PC-9 (cell line): ENCODE data around the gene ELOVL1. TPM values are rescaled to one million over a fixed set of nuclear protein-coding genes. Genes with fewer than 3 reads are reported as not detected.
A peak's percentile ranks its signal among the peaks of the same experiment; 100 is the strongest.

ENCODE experiments used
- BruUV-seq: library from RNA; stranded (reverse); fragments of 400-500 nt; replicated peaks from 2 replicates; lab custom pipeline; 2021; lab: Mats Ljungman, UMichigan
- CTCF ChIA-PET: fragments of 300-600 bp; sonication (Branson Sonifier 250); formaldehyde crosslinking; loops from one replicate; lab custom pipeline; 2022; ENCODE audit warnings: antibody characterized with exemption; lab: Charles Lee
- POLR2A ChIA-PET: fragments of 300-600 bp; sonication (Branson Sonifier 250); formaldehyde crosslinking; loops from one replicate; lab custom pipeline; 2022; ENCODE audit warnings: antibody characterized with exemption; ENCODE audit not compliant: unreplicated experiment; lab: Charles Lee
- DNase-seq, 2 experiments: peaks; one replicate each; pipeline versions ENCODE4 v3.0.0 to v3.0.0-alpha.2; 2015 to 2022; ENCODE audit warnings: mixed read lengths in 1 of 2
- H2AFZ ChIP-seq: fragments of 200-600 bp; sonication (generic); 2 replicates; pipeline ENCODE4 v1.8.1; 2017; ENCODE audit warnings: antibody characterized with exemption
- H3F3A ChIP-seq: fragments of 200-600 bp; sonication (generic); 2 replicates; pipeline ENCODE4 v1.8.1; 2017; ENCODE audit warnings: antibody characterized with exemption, mild to moderate bottlenecking, low read depth; ENCODE audit not compliant: insufficient read depth
- H3K27ac ChIP-seq: fragments of 200-600 bp; sonication (generic); 2 replicates; pipeline ENCODE4 v1.6.1; 2016; ENCODE audit warnings: mixed run types
- H3K27me3 ChIP-seq: fragments of 200-600 bp; sonication (generic); 2 replicates; pipeline ENCODE4 v1.6.1; 2016; ENCODE audit warnings: low read depth, mixed run types; ENCODE audit not compliant: insufficient read depth
- H3K36me3 ChIP-seq: fragments of 200-600 bp; sonication (generic); 2 replicates; pipeline ENCODE4 v1.6.1; 2016; ENCODE audit warnings: low read depth, mixed run types
- H3K4me1 ChIP-seq: fragments of 200-600 bp; sonication (generic); replicated peaks from 2 replicates; pipeline ENCODE4 v1.6.1; 2016; ENCODE audit warnings: mixed run types; ENCODE audit not compliant: insufficient read depth
- H3K4me2 ChIP-seq: fragments of 200-600 bp; sonication (generic); 2 replicates; pipeline ENCODE4 v1.6.1; 2017; ENCODE audit warnings: mixed run types
- H3K4me3 ChIP-seq: fragments of 200-600 bp; sonication (generic); 2 replicates; pipeline ENCODE4 v1.6.1; 2016; ENCODE audit warnings: mixed run types
- H3K79me2 ChIP-seq: fragments of 200-600 bp; sonication (generic); 2 replicates; pipeline ENCODE4 v1.6.1; 2017; ENCODE audit warnings: low read depth, mixed run types
- H3K9me2 ChIP-seq: fragments of 200-600 bp; sonication (generic); 2 replicates; pipeline ENCODE4 v1.8.1; 2017; ENCODE audit warnings: mild to moderate bottlenecking; ENCODE audit not compliant: insufficient read depth
- H3K9me3 ChIP-seq: fragments of 200-600 bp; sonication (generic); 2 replicates; pipeline ENCODE4 v1.8.1; 2016; ENCODE audit warnings: low read depth; ENCODE audit not compliant: insufficient read depth
- H4K20me1 ChIP-seq: fragments of 200-600 bp; sonication (generic); 2 replicates; pipeline ENCODE4 v1.8.1; 2017; ENCODE audit not compliant: insufficient read depth
- CTCF ChIP-seq: fragments of 200-600 bp; sonication (generic); conservative IDR thresholded peaks from 2 replicates; pipeline ENCODE4 v1.6.1; 2017; ENCODE audit warnings: mixed run types, antibody characterized with exemption, mild to moderate bottlenecking, moderate library complexity
- EZH2 ChIP-seq: fragments of 200-600 bp; sonication (generic); IDR thresholded peaks from 2 replicates; pipeline ENCODE4 v1.8.0; 2017; ENCODE audit warnings: antibody characterized with exemption, low read depth
- intact Hi-C: fragments of 100-400 bp; cut with micrococcal nuclease; formaldehyde crosslinking; loops from one replicate; pipeline ENCODE4 v1.10.0; 2022; ENCODE audit not compliant: unreplicated experiment
- total RNA-seq: library from RNA; stranded (reverse); gene quantifications from 2 replicates; pipeline ENCODE4 v1.2.3, GENCODE V29; 2021

The ELOVL1 gene
- total RNA-seq, 1 experiment from 2014 or later, result 131 TPM

DNA sequence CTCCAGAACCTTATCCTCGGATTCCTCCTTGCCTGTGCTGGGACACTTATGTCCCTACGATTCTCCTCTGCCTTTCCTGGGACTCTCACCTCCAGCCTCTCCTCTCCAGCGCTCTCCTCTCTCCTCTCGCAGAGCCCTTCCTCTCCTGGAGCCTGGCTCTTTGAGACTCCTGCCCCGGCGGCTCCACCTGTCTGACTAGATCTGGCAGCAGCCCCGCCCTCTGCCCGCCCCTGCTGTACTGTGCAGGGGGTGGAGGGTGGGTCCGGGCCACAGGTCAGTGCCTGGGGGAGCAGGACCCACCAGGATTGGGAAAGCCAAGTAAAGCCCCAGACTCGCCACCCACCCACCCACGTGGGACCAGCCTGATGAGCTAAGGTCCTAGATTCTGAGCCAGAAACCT lies 1.6 kb downstream of the ELOVL1 start:
- POLR2A ChIA-PET, result interaction anchor here (0.6 kb wide), 4 partner anchors 8 to 393 kb away, joined by 3 to 4 read pairs (median 3); no protein-coding TSS in a partner anchor
- no peak for TF ChIP-seq CTCF
- TF ChIP-seq EZH2, result no peak
- H3K4me3 ChIP-seq, result peak overlapping the region; percentile 99
- H3K36me3 ChIP-seq, result peaks cover 32% of the 10 kb centered on the region
- CTCF ChIA-PET, result no interaction called here
- H3K27ac ChIP-seq, result peak overlapping the region; percentile 89
- peak; percentile 73 to 88 for DNase-seq
- no peaks in the 10 kb centered on the region for H3K9me3 ChIP-seq
- no peaks in the 10 kb centered on the region for H3K27me3 ChIP-seq
- H2AFZ ChIP-seq, result no peak overlapping the region
- H4K20me1 ChIP-seq, result 0 out of 2 replicates have a peak, but pooled peaks cover 3% of the 10 kb centered on the region
- peaks cover 82% of the 10 kb centered on the region for H3K79me2 ChIP-seq
- H3K9me2 ChIP-seq, result no peaks in the 10 kb centered on the region
- peaks cover 65% of the 10 kb centered on the region for H3K4me1 ChIP-seq
- H3K4me2 ChIP-seq, result peak overlapping the region; percentile 92
- intact Hi-C loops, result loop anchor here (1.0 to 5.0 kb wide), 6 partner anchors 8 to 429 kb away; partner anchors contain the start of genes C1orf210, CDC20, MED8 and SZT2
- no TSS peak for BruUV-seq
- peaks cover 85% of the 10 kb centered on the region for H3F3A ChIP-seq

GRCh38 chr1:43365678-43366077 lies 2.1 kb downstream of the ELOVL1 start:
- Histone ChIP-seq H3K4me3 (peak overlapping the region; percentile 99), H3K4me1 (peaks cover 65% of the 10 kb centered on the region)
- CTCF ChIA-PET, result no interaction called here

DNA sequence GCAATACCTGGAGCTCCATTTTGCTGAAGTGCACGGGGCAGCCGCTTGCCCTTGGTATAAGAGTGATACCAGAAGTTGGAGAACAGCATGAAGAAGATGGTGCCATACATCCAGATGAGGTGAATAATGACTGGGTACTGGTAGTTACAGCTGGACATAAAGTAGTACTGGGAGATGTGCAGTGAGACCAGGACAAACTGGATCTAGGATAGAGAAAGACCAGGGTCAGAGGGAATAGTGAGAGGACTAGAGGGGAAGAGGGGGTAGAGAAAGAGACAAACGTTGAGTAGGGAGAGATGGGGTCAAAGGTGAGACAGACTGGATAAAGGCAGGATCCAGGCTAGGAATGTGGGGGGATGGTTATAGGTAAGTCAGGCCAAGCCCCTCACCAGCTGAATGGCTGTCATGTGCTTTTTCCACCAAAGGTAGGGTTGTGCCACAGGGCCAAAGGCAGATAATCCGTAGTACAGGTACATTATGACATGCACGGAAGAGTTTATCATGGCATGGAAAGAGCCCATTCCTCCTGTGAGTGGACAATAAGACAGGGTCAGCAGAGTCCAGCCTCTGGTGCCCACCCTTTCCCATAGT lies 3.8 kb downstream of the ELOVL1 start:
- H3F3A ChIP-seq, result peaks cover 79% of the 10 kb centered on the region
- H3K9me2 ChIP-seq, result no peaks in the 10 kb centered on the region
- no TSS peak for BruUV-seq
- intact Hi-C loops, result no loop called here
- no peak overlapping the region for H2AFZ ChIP-seq
- no peaks in the 10 kb centered on the region for H3K27me3 ChIP-seq
- H3K9me3 ChIP-seq, result no peaks in the 10 kb centered on the region
- 0 out of 2 replicates have a peak overlapping the region, but pooled peaks have one; percentile 2 for H3K4me2 ChIP-seq
- POLR2A ChIA-PET, result interaction anchor here (0.5 to 0.7 kb wide), 2 partner anchors 10 to 223 kb away, joined by 4 to 8 read pairs; no protein-coding TSS in a partner anchor
- peaks cover 82% of the 10 kb centered on the region for H3K79me2 ChIP-seq
- TF ChIP-seq CTCF, result no peak
- TF ChIP-seq EZH2, result no peak
- H4K20me1 ChIP-seq, result 0 out of 2 replicates have a peak, but pooled peaks cover 3% of the 10 kb centered on the region
- DNase-seq, result no peak
- peaks cover 62% of the 10 kb centered on the region for H3K4me1 ChIP-seq
- CTCF ChIA-PET, result no interaction called here
- H3K27ac ChIP-seq, result peak overlapping the region; percentile 18; the same call in 1 of the 2 replicates
- peaks cover 38% of the 10 kb centered on the region for H3K36me3 ChIP-seq
- H3K4me3 ChIP-seq, result no peak overlapping the region

More at GRCh38 chr1:43365678-43366077, 2.1 kb downstream of the ELOVL1 start:
- no peaks in the 10 kb centered on the region for H3K27me3 ChIP-seq
- BruUV-seq, result no TSS peak
- TF ChIP-seq EZH2, result no peak
- no peak for TF ChIP-seq CTCF
- no peak for DNase-seq
- peaks cover 37% of the 10 kb centered on the region for H3K36me3 ChIP-seq
- POLR2A ChIA-PET, result interaction anchor here (0.6 to 0.7 kb wide), 4 partner anchors 8 to 393 kb away, joined by 3 to 9 read pairs (median 3); no protein-coding TSS in a partner anchor
- peak overlapping the region; percentile 89; the same call in 1 of the 2 replicates for H3K27ac ChIP-seq
- no peaks in the 10 kb centered on the region for H3K9me2 ChIP-seq
- no peaks in the 10 kb centered on the region for H3K9me3 ChIP-seq
- H3K4me2 ChIP-seq, result peak overlapping the region; percentile 92
- 0 out of 2 replicates have a peak, but pooled peaks cover 3% of the 10 kb centered on the region for H4K20me1 ChIP-seq
- H3K79me2 ChIP-seq, result peaks cover 82% of the 10 kb centered on the region
- H3F3A ChIP-seq, result peaks cover 81% of the 10 kb centered on the region
- H2AFZ ChIP-seq, result no peak overlapping the region
- intact Hi-C loops, result loop anchor here (1.0 to 5.0 kb wide), 6 partner anchors 7 to 428 kb away; partner anchors contain the start of genes C1orf210, CDC20, MED8 and SZT2
